ENCODE data around the gene PARS2.
A peak's percentile ranks its signal among the peaks of the same experiment; 100 is the strongest.

The PARS2 gene

DNA sequence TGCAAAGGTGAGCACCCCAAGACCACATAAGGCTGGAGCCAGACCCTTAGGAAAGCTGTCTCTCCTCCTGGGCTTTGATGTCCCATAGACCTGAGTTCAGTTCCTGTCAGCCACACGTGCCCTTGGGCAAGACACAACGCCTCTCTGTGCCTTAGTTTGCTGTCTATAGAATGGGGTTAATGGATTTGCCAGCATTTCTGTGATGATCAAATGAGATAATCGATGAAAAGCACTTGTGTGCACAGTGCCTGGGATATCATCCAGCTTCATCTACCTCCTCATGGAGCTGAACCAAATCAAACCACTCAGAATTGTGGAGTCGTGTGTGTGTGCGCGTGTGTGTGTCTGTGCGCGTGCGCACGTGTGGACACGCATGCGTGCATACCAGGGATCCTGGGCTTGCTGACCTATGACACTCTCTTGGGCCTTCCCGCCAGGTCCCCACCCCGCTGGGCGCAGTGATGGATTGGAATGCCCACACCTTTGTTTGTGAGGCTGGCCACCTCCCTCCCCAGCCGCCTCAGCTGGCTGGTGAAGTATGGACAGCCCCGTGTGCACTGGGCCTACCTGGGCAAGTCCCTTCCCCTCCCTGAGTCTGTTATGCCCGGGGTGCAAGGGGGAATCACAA, 31.6 kb upstream of the PARS2 start:
- H3K23ac ChIP-seq (ENCODE audit: low read length): no peak overlapping the region
- no peak overlapping the region for H2BK120ac ChIP-seq (ENCODE audit: insufficient read depth, low read length, poor library complexity)
- H3K14ac ChIP-seq (ENCODE audit: low read length): no peak overlapping the region
- H3K4me3 ChIP-seq (ENCODE audit: low read depth, low read length): no peak overlapping the region
- no peaks in the 10 kb centered on the region for H3K27me3 ChIP-seq (ENCODE audit: insufficient read depth, low read length)
- no peak overlapping the region for H3K27ac ChIP-seq (ENCODE audit: low read depth, low read length)
- H3K4me1 ChIP-seq (ENCODE audit: control insufficient read depth in 1 of 2, insufficient read depth in 2 of 2, low read length in 2 of 2): peaks cover 4 to 5% of the 10 kb centered on the region in 2 experiments
- H2BK5ac ChIP-seq (ENCODE audit: low read depth, low read length, poor library complexity): no peak overlapping the region
- no CpG with 5 or more reads among the region's 18 CpGs for WGBS (ENCODE audit: extremely low coverage, insufficient coverage, insufficient read length)
- no peak overlapping the region for H2AFZ ChIP-seq (ENCODE audit: insufficient read depth, low read length, poor library complexity)
- no peak overlapping the region for H3K18ac ChIP-seq (ENCODE audit: low read length)
- H3K79me1 ChIP-seq (ENCODE audit: low read length): no peaks in the 10 kb centered on the region
- H4K91ac ChIP-seq (ENCODE audit: low read depth, low read length): no peak overlapping the region
- H4K12ac ChIP-seq (ENCODE audit: low read depth, low read length): no peak overlapping the region
- H2BK12ac ChIP-seq (ENCODE audit: low read length): no peak overlapping the region
- H3K79me2 ChIP-seq (ENCODE audit: control insufficient read depth, insufficient read depth, low read length, poor library complexity): no peaks in the 10 kb centered on the region
- no peak for DNase-seq
- H3K9me3 ChIP-seq (ENCODE audit: insufficient read depth, low read depth, low read length): no peaks in the 10 kb centered on the region
- no peak overlapping the region for H2AK5ac ChIP-seq (ENCODE audit: low read length)
- no peak overlapping the region for H4K8ac ChIP-seq (ENCODE audit: low read depth, low read length)
- H3K36me3 ChIP-seq (ENCODE audit: control insufficient read depth in 1 of 2, insufficient read depth in 2 of 2, low read length in 2 of 2): no peaks in the 10 kb centered on the region
- H3K4me2 ChIP-seq (ENCODE audit: low read length): no peak overlapping the region
- no peak overlapping the region for H3K4ac ChIP-seq (ENCODE audit: low read depth, low read length)
- no peak overlapping the region for H3K9ac ChIP-seq (ENCODE audit: low read length)

DNA sequence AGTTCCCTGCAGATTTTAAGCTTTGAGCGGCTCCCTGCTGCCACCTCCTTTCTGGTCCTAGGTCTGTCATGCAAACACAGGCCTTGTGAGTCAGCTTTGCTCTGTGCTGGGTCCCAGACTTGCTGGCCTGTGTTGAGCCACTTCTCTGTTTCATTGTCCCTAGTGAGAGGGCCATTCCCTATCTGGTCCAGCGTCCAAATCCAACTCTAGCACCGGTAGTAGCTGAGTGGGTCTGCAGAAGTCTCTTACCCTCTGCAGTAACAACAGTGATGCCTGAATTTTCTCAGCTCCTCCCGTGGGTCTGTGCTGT, 31.0 kb upstream of the PARS2 start:
- Histone ChIP-seq H2AFZ (ENCODE audit: insufficient read depth, low read length, poor library complexity) (no peak overlapping the region), H4K91ac (ENCODE audit: low read depth, low read length) (no peak overlapping the region), H3K79me1 (ENCODE audit: low read length) (no peaks in the 10 kb centered on the region), H3K4ac (ENCODE audit: low read depth, low read length) (no peak overlapping the region), H3K27ac (ENCODE audit: low read depth, low read length) (no peak overlapping the region), H3K14ac (ENCODE audit: low read length) (no peak overlapping the region), H3K36me3 (ENCODE audit: control insufficient read depth in 1 of 2, insufficient read depth in 2 of 2, low read length in 2 of 2) (no peaks in the 10 kb centered on the region), H4K8ac (ENCODE audit: low read depth, low read length) (no peak overlapping the region), H3K4me1 (ENCODE audit: control insufficient read depth in 1 of 2, insufficient read depth in 2 of 2, low read length in 2 of 2) (peaks cover 4% of the 10 kb centered on the region in 2 experiments), H2AK5ac (ENCODE audit: low read length) (no peak overlapping the region), H3K9me3 (ENCODE audit: insufficient read depth, low read depth, low read length) (no peaks in the 10 kb centered on the region), H2BK12ac (ENCODE audit: low read length) (no peak overlapping the region), H3K9ac (ENCODE audit: low read length) (no peak overlapping the region), H3K79me2 (ENCODE audit: control insufficient read depth, insufficient read depth, low read length, poor library complexity) (no peaks in the 10 kb centered on the region), H3K18ac (ENCODE audit: low read length) (no peak overlapping the region), H3K4me2 (ENCODE audit: low read length) (no peak overlapping the region), H2BK5ac (ENCODE audit: low read depth, low read length, poor library complexity) (no peak overlapping the region), H3K4me3 (ENCODE audit: low read depth, low read length) (no peak overlapping the region), H3K23ac (ENCODE audit: low read length) (no peak overlapping the region), H3K27me3 (ENCODE audit: insufficient read depth, low read length) (no peaks in the 10 kb centered on the region), H4K12ac (ENCODE audit: low read depth, low read length) (no peak overlapping the region), H2BK120ac (ENCODE audit: insufficient read depth, low read length, poor library complexity) (no peak overlapping the region)
- WGBS (ENCODE audit: extremely low coverage, insufficient coverage, insufficient read length): no CpG with 5 or more reads among the region's 4 CpGs
- no peak for DNase-seq

DNA sequence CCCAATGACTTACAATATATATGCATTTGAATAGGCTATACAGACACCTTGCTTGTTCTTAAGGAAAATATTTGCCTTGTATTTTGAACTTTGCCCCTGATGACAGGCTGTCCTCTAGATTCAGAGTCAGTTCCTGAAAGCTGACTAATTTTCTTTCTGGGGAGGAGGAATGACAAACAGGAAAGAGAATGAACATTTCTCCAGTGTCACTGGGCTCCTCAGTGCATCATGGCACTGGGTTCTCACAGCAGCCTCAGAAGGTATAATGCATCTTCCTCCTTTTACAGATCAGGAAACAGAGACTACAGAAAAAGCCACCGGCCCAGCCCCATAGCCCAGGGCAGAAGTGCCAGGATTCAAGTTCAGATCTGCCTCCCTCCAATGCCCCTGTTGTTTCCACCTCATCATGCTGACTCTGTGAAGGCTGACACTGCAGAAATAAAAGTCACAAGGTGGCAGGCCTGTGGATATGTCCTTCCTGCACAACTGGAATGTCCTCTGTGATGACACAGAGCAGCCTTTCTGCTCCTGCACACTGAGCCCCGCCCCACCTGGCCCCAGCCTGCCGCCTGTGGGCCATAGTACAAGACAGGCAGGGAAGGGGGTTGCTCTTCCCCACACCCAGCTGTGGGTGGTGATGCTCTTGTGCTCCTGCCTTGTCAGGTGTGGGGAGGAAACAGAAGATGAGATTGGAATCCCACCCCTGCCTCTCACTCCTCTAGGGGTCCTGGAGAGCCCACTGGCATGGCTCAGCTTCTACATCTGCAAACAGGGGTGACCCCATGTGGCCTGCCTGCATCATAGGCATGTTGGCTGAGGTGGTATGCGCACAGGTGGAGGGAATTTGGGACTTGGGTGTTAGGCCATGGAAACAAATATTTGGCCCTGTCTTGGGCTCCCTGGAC, 30.4 kb upstream of the PARS2 start:
- no peak overlapping the region for H3K14ac ChIP-seq (ENCODE audit: low read length)
- H3K4me1 ChIP-seq (ENCODE audit: control insufficient read depth in 1 of 2, insufficient read depth in 2 of 2, low read length in 2 of 2): peaks cover 4% of the 10 kb centered on the region in 2 experiments
- H3K36me3 ChIP-seq (ENCODE audit: control insufficient read depth in 1 of 2, insufficient read depth in 2 of 2, low read length in 2 of 2): no peaks in the 10 kb centered on the region
- no peak overlapping the region for H2AFZ ChIP-seq (ENCODE audit: insufficient read depth, low read length, poor library complexity)
- H3K9ac ChIP-seq (ENCODE audit: low read length): no peak overlapping the region
- H2AK5ac ChIP-seq (ENCODE audit: low read length): no peak overlapping the region
- no peak overlapping the region for H3K4ac ChIP-seq (ENCODE audit: low read depth, low read length)
- H2BK5ac ChIP-seq (ENCODE audit: low read depth, low read length, poor library complexity): no peak overlapping the region
- H3K27me3 ChIP-seq (ENCODE audit: insufficient read depth, low read length): no peaks in the 10 kb centered on the region
- DNase-seq: peak in 1 of 2 donors; percentile 33
- H3K4me2 ChIP-seq (ENCODE audit: low read length): no peak overlapping the region
- H2BK12ac ChIP-seq (ENCODE audit: low read length): no peak overlapping the region
- H3K79me2 ChIP-seq (ENCODE audit: control insufficient read depth, insufficient read depth, low read length, poor library complexity): no peaks in the 10 kb centered on the region
- H4K12ac ChIP-seq (ENCODE audit: low read depth, low read length): no peak overlapping the region
- WGBS (ENCODE audit: extremely low coverage, insufficient coverage, insufficient read length): no CpG with 5 or more reads among the region's 4 CpGs
- no peaks in the 10 kb centered on the region for H3K79me1 ChIP-seq (ENCODE audit: low read length)
- H3K18ac ChIP-seq (ENCODE audit: low read length): no peak overlapping the region
- H4K8ac ChIP-seq (ENCODE audit: low read depth, low read length): no peak overlapping the region
- H4K91ac ChIP-seq (ENCODE audit: low read depth, low read length): no peak overlapping the region
- no peaks in the 10 kb centered on the region for H3K9me3 ChIP-seq (ENCODE audit: insufficient read depth, low read depth, low read length)
- H3K27ac ChIP-seq (ENCODE audit: low read depth, low read length): no peak overlapping the region
- no peak overlapping the region for H2BK120ac ChIP-seq (ENCODE audit: insufficient read depth, low read length, poor library complexity)
- no peak overlapping the region for H3K4me3 ChIP-seq (ENCODE audit: low read depth, low read length)
- no peak overlapping the region for H3K23ac ChIP-seq (ENCODE audit: low read length)

DNA sequence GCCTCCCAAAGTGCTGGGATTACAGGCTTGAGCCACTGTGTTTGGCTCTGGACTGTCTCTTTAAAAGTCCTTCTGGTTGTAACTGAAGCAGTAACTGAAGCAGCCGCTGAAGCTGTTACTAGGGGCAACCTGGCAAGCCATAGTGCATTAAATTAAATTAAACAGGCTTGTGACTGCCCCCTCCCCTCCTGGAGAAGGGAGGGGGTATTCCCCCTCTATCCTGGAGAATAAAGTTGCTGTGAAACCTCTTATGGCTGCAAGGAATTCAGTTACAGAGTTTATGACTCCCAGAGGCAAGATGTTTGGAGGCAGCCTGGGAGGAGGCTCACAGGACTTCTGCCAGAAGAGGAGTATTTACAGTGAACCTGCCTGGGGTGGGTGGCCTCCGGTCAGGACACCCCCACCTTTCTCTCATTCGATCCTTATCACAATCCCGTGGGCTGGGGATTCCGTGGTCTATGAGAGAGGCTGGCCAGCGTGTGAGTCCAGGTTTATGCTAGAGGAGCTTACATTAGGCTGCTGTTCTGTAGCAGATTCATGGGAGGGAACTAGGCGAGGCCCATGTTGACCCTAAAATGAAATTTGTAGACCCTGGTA, 28.5 kb upstream of the PARS2 start:
- Histone ChIP-seq H3K79me2 (ENCODE audit: control insufficient read depth, insufficient read depth, low read length, poor library complexity) (no peaks in the 10 kb centered on the region), H3K4ac (ENCODE audit: low read depth, low read length) (no peak overlapping the region), H3K18ac (ENCODE audit: low read length) (no peak overlapping the region), H3K27me3 (ENCODE audit: insufficient read depth, low read length) (no peaks in the 10 kb centered on the region), H4K91ac (ENCODE audit: low read depth, low read length) (no peak overlapping the region), H4K8ac (ENCODE audit: low read depth, low read length) (no peak overlapping the region), H3K23ac (ENCODE audit: low read length) (no peak overlapping the region), H2AK5ac (ENCODE audit: low read length) (no peak overlapping the region), H2BK120ac (ENCODE audit: insufficient read depth, low read length, poor library complexity) (no peak overlapping the region), H3K4me2 (ENCODE audit: low read length) (no peak overlapping the region), H3K36me3 (ENCODE audit: control insufficient read depth in 1 of 2, insufficient read depth in 2 of 2, low read length in 2 of 2) (no peaks in the 10 kb centered on the region), H3K79me1 (ENCODE audit: low read length) (no peaks in the 10 kb centered on the region), H3K4me3 (ENCODE audit: low read depth, low read length) (no peak overlapping the region), H3K9me3 (ENCODE audit: insufficient read depth, low read depth, low read length) (no peaks in the 10 kb centered on the region), H3K4me1 (ENCODE audit: control insufficient read depth in 1 of 2, insufficient read depth in 2 of 2, low read length in 2 of 2) (peaks cover 4% of the 10 kb centered on the region in 2 experiments), H2AFZ (ENCODE audit: insufficient read depth, low read length, poor library complexity) (no peak overlapping the region), H4K12ac (ENCODE audit: low read depth, low read length) (no peak overlapping the region), H3K27ac (ENCODE audit: low read depth, low read length) (no peak overlapping the region), H3K14ac (ENCODE audit: low read length) (no peak overlapping the region), H2BK5ac (ENCODE audit: low read depth, low read length, poor library complexity) (no peak overlapping the region), H3K9ac (ENCODE audit: low read length) (no peak overlapping the region), H2BK12ac (ENCODE audit: low read length) (no peak overlapping the region)
- no CpG with 5 or more reads among the region's 7 CpGs for WGBS (ENCODE audit: extremely low coverage, insufficient coverage, insufficient read length)
- no peak for DNase-seq

Measured in trophoblast cell (in vitro differentiated cells and primary cell).